SW 1271 (cell line): ENCODE data around the gene IL10RA.

Experiments used
- DNase-seq, 2 experiments: peaks; one replicate each; lab custom pipeline; 2025; lab: John Stamatoyannopoulos, UW

The IL10RA gene

DNA sequence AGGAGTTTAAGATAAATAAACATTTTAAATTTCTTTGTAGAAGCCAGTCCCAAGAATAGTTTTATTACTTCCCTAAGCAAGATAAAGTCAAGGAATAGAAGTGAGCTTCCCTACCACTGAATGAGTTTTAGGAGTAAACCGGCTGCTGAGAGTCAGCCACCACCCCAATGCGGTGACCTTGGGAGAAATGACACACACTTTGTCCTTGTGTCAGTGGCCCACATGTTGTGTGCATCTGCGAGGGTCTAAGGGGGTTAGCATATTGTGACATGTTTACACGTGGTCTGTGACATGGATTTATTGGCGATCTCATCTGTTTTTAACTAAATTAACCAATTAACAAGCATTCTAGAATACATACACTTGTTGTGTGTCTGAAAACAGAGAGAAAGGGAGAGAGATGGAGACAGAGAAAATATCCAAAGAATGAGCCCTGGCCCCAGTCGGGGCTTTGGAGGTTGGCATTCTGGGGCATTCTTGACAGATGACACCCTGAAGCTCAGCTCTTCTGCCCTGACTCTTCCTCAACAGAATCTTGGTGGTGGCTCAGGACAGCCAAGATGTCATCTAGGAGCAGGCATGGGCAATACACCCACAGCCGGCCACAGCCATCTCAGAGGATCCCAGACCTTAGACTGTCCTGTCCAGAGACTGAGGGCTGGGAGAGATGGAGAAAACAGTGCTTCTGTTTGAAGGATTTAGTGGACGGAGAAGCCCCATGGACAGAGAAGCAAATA, 60.9 kb downstream of the IL10RA start:
- DNase-seq = no peak

DNA sequence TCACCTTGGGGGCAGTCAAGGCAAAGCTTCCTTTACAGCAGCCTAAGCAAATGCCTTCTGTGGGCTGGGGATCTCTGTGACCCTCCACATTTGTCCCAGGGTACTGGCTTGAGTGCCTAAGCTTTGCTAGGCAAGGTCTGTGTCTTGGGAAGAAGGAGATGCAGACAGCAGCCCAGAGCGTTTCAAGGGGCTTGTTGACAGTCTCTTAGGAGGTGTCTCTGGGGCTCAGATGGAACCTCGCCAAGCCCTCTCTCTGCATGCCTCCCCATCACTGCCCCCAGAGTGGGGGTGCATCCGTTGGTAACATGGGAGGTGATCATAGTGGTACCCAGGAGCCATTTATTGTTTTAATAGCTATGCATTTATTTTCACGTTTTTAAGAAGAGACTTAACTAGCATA, 61.6 kb downstream of the IL10RA start:
- no peak for DNase-seq

GRCh38 chr11:118048472-118049370, 62.5 kb downstream of the IL10RA start:
- no peak for DNase-seq

DNA sequence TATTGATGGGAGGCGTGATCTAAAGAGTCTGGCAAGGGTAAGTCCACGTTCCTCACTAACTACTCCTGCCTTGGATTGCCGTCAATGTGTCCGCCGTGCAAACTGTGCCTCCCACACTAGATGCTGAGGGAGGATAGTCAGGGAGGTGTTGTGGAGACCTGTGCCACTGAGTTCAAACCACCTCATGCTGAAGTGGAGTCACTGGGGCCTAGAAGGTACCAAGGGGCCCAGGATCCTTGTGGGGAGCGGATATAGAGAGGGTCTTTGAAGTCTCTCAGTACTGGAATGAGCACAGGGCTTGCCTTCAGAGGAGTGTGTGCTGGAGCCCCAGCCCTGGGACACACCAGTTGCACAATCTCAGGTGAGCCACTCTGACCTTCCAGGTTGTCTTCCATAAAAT, 63.6 kb downstream of the IL10RA start:
- DNase-seq = no peak

DNA sequence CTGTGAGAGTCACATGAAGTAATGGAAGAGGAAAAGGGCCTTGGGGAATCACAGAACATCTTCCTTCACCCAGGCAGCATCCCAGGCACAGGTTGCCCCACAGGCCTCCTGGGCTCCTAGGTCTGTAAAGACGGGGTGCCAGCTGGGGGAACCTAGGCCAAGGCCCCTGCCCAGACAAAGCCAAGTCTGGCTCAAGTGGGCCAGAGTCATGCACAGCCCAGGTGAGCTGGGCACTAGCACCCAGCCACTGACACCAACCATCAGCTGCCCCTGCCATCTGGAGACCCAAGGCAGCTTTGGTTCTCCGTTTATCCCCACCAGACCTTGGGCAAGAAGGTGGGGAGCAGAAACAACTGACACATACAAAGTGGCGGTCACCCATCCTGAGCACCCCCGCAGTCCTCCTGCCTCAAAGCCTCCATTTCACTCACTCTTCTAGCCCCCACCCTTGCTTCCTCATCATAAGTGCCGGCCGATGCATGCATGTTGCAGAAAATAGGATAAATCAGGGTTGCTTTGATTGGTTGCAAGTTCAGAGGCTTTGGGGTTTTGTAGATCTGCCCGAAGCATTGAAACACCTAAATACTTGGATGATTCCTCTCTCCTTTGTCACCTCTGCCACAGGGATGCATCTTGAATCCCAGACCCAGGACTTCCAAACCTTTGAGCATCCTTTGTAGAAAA, 64.2 kb downstream of the IL10RA start:
- DNase-seq = no peak
